Left colon (tissue), 2 donors: ENCODE results near the gene CACNG5. TPM values are rescaled to one million over a fixed set of nuclear protein-coding genes. Genes with fewer than 3 reads are reported as not detected.

ENCODE experiments used
- ATAC-seq: fragments of 200-7000 bp; cut with Tn5 transposase; one replicate; pipeline ENCODE4 v1.9.1; 2020; ENCODE audit warnings: mild to moderate bottlenecking, moderate library complexity
- DNase-seq, 2 donors: peaks; one replicate each; pipeline ENCODE4 v3.0.0-alpha.2; 2020
- intact Hi-C, 2 donors: fragments of 100-400 bp; cut with DNase I in 1 of 2; cut with micrococcal nuclease in 1 of 2; formaldehyde crosslinking; loops; one replicate each; pipeline versions ENCODE4 v1.11.2 to v1.14.0; 2022; cut with DNase I, micrococcal nuclease
- long read RNA-seq: library from polyadenylated mRNA; unstranded; transcript quantifications from one replicate; pipeline ENCODE4 v2.0.0, GENCODE V29; 2021
- total RNA-seq, 2 donors: library from RNA; stranded (reverse); fragmentation: NEBNext Ultra II Directional; extraction: Animal tissue kit (Norgen Biotek cat#: 25700); gene quantifications; one replicate each; pipeline ENCODE4 v1.2.1, GENCODE V29; 2021
- donor health status: DM: no; HTN: no; CAD: no.
- donor health status: DM: yes; HTN: yes; CAD: no.

CACNG5 gene, protein sequence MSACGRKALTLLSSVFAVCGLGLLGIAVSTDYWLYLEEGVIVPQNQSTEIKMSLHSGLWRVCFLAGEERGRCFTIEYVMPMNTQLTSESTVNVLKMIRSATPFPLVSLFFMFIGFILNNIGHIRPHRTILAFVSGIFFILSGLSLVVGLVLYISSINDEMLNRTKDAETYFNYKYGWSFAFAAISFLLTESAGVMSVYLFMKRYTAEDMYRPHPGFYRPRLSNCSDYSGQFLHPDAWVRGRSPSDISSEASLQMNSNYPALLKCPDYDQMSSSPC
- total RNA-seq: not detected
- long read RNA-seq: 0 reads

DNA sequence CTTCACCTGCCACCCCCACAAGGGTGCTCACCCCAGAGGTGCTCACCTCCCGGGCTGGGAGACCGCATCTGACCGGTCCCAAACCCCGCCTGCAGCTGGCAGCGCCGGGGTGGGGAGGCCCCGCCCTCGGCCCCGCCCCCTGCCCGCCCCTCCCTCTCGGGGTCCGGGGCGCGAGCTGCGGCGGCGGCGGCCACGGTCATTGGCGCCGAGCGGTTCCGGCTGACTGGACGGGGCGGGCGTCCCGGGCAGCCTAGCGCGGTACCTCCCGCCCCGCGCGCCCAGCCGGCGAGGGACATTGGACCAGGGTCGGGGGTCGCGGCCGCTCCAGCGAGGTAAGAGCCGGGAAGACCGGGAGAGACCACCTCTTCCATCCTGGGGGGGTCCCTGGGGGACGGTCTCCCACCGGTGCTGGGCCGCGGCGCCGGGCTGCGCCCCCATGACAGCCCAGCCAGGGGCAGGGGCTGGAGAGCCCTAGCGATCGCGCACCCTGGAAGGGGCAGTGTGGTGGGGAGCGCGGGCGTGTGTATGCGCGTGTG, at the start of gene CACNG5:
TSS of gene CACNG5 (plus strand) at position 199 of the 536 bp plus-strand sequence. CDS start 42,216 bp downstream, outside the sequence.
- ATAC-seq (peak; percentile 48), DNase-seq (no peak)
- intact Hi-C loops: no loop called here

DNA sequence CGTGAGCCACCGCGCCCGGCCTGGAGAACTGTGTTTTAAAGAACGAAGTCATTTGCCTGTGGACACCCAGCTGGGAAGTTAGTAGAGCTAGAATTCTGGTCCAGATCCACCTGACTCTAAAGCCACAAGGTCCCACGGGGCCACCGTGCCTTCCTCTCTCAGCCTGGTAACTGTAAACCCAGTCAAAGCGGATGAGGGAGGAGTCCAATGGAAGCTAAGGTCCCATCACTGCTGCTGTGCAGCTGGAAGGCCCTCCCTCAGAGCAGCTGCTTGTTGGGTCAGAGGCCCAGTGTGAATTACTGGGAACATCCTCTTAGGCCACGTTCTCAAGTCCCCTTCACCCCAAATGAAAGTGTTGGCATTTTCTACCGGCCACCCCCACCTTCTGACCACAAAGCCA, 48.8 kb upstream of the CACNG5 start:
- intact Hi-C loops: no loop called here
- ATAC-seq: no peak
- no peak for DNase-seq

DNA sequence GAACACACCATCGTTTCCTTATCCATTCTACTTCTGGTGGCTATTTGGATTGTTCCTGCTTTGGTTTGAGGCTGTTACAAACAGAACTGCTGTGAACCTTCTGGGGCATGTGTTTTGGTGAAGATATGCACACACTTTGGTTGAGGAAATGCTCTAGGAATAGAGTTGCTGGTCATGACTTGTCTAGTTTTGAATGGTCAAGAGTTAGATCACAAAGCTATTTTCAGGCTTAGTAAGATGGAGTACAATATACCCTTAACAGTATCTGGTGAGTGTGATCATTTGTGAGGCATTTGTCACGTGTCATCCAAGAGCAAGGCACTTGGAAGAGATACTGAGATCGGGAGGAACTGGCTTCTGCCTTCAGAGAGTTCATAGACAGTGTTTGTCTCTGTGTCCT, 47.0 kb upstream of the CACNG5 start:
- no peak for ATAC-seq
- no peak for DNase-seq
- intact Hi-C loops: no loop called here

DNA sequence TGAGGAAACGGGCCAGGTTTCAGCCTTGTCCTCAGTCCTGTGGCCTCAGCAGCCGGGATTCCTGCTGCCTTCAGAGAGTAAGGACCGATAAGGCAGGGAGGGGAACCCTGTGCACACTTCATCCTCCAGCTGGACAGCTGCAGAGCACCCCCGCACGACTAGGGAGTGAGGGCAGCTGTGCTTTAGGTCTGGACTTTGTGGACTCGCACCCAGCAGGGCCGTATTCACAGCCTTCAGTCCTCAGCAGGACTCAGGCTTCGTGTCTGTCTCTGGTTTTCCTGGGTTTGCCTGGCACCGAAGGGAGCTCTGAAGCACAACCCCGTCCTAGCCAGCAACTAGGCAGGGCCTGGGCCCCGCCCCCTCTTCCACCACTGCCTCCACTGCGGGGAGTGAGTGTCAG, 45.8 kb upstream of the CACNG5 start:
- DNase-seq (no peak), ATAC-seq (no peak)
- intact Hi-C loops: no loop called here

DNA sequence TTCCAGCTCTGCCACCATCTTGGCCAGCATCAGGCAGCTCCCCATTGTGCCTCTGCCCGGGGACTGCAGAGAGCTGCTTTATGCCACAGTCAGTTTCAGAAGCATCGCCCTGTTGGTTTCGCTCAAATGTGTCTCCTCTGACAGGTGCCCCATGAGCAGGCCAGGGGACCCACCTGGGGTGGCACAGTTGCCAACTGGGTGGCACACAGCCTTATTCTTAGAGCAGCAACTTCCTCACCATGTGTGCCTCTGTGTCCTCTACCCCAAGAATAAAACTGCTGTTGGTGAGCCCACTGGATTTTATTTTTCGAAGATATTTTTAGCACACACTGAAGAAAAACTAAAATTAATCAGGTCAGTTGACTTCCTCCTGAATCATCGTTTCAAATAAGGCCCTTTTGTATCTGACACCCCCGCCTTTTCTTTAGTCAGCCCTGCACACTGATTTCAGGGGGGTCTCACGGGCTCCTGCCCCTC, 44.9 kb upstream of the CACNG5 start:
- DNase-seq (no peak), ATAC-seq (no peak)
- intact Hi-C loops: no loop called here

DNA sequence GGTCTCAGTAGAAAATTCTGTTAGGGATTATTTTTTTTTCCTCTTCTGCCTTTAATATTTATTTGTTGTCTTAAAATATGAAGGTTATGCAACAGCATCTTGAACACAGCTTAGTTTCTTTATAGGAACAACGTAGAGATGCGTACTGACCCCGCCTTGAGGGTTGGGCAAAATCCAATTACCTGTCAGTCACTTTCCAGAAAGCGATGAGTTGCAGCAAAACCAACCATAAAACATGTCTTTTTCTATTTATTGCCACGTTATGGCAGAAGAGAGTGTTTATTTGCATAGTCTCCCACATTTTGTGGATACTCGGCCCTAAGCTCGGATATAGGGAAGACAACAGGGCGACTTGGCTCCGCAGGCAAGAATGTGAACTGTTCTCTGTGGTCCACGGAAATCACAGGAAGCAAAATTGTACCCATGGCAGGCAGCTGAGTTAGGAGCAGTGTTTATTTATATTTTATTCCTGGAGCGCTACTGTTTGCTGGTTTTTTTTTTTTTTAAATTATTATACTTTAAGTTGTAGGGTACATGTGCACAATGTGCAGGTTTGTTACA, 44.3 kb upstream of the CACNG5 start:
- intact Hi-C loops: no loop called here
- ATAC-seq (no peak), DNase-seq (no peak)

DNA sequence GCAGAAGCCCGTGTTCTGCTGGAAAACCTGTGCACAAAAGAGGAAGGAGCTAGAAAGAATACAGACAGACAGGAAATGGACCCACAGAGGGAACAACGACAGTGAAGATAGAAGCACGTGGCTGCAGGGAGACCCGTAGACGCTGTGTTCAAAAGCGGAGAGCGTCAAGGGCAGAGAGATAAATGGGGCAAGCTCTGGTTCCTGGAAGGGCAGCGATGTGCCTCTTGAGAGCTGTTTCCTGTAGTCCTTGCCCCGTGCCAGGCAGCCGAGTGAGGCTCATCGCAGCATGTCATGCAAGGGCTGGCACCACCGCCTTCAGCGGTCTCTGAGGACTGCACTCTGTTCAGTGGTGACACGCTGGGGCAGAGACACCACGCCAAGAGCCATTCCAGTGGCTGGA, 43.6 kb upstream of the CACNG5 start:
- intact Hi-C loops: no loop called here
- DNase-seq (no peak), ATAC-seq (no peak)

DNA sequence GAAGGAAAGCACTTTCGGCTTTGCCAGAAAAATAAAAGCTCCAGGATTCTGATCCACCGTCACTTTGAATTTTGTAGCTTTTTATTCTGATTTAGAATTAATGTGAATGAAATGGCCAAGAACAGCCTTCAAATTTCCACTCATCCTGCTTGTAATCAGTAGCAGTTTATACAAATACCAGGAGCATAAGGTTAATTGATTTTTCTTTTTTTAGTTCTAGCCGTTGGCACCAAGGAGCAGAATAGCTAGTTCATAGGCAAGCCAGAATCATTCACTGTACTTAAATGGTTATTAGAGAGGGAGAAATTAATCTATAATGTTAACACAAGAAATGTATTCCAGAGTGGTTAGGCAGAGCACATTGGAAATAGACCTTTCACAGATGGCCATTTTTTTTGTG, 41.1 kb upstream of the CACNG5 start:
- intact Hi-C loops: no loop called here
- DNase-seq (no peak), ATAC-seq (no peak)

DNA sequence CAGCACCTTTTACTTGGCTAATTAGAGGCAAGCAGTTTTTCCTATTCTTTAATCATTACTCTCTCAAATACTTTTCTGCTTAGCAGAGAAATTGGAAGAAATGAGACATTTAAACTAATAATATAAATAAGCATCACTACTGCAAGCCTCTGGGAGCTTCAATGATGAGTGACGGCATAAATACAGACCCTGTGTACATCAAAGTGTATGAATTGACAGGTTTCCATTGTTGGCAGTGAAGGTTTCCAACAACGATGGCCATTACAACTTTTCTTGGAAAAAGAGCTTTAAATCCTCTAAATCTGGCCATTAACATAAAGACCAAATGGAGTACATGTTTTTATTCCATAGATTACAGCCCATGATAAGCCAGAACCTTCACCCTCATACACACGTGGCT, 39.4 kb upstream of the CACNG5 start:
- intact Hi-C loops: no loop called here
- ATAC-seq (no peak), DNase-seq (no peak)

DNA sequence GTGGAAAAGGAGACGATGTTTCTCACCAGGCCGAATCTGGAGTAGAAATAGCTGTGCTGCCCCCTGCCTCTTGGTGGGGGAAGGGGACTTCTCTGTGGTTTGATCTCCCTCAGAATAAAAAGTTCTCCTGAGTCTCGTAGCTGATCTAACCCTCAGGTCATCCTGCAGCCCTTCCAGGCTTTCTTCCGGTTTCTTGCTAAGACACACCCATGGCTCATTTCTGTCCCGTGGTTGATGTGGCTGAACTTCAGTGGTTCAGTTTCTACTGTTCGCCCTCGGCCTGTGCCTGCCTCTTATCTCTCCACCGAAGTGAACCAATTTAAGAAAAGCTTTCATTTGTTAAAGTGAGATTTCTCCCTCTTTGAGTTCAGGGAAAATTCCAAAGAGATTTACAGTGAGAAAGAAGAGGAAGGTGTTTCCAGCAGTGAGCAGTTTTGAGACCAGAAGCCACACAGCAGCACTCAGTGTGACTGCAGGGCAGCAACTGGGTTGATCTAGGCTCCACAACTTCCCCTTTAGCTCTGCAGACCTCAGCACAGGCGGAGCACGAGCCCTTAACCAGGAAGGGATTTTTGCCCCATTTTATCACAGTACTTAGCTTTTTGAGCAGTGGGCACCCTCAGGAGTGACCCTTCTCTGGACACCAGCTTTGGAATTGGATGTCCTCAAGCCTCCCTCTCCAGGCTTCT, 34.9 kb upstream of the CACNG5 start:
- intact Hi-C loops: no loop called here
- no peak for ATAC-seq
- no peak for DNase-seq

DNA sequence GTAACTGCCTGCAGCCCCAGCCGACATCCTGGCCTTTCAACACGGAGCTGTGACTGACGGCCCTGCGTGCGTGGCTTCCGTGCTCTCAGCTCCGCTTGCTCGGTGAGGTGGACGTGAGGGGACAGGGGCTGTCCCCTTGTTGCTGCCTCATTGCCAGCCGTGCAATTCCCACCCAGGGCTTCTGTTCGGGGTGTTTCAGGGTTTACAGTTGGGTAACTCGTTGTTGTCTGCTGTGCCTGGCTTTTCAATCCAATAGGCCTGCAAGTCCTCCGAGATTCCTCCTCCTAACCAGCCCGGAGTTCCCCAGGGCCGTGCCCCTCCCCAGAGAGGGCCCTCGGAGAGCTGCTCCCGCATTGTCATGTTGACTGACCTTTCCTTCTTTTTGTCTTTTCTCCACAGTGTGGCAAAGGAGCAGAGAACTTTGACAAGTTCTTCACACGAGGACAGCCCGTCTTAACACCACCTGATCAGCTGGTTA, 31.4 kb upstream of the CACNG5 start:
- DNase-seq (no peak), ATAC-seq (no peak)
- intact Hi-C loops: no loop called here

DNA sequence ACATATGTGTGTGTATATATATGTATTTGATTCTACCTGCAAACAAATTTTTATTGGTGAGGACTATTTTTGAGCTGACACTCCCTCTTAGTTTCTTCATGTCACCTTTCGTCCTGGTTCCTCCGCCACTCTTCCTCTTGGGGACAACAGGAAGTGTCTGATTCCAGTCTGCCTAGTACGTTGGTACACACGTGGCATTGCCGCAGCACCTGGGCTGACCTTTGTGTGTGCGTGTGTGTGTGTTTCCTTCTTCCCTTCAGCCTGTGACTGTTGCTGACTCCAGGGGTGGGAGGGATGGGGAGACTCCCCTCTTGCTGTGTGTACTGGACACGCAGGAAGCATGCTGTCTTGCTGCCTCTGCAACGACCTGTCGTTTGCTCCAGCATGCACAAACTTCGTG, 29.4 kb upstream of the CACNG5 start:
- ATAC-seq (peak; percentile 77), DNase-seq (peak in 1 of 2 donors; percentile 36)
- intact Hi-C loops: no loop called here

DNA sequence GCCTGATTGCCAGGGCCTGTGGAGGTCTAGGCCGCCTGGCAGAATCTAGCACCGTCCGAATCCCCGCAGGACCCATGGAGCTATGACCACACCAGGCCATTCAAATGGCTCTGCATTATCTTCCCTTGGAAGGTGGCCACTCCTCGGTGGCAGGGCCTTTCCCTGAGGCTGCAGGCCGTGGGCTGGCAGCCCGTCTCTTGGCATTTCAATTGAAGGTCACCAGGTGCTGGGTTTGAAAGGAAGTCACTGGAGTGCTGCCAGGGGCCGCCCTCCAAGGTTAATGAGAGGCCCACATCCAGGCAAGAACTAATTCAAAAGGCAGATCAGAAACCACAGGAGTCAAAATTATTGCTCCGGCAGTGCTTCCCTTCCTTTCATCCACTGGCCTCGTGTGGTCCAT, 27.7 kb upstream of the CACNG5 start:
- intact Hi-C loops: no loop called here
- ATAC-seq: no peak
- DNase-seq: no peak

DNA sequence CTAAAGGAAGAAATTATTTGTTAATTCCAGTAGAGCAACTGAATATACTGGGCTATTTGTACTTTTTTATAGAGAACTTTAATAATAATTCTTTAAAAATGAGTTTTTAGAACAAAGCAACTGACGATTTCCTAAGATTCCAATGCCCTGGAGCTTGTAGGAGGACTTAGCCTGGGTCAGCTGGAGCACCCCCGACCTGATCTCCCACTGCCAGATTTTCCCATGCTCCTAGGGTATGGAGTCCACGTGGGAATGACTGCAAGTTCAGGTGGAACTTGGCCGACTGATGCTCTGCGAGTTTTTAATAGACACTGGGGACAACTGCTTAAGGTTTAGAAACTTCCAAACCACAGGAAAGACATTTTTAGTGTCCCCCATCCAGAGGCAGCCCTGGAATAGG, 25.5 kb upstream of the CACNG5 start:
- intact Hi-C loops: no loop called here
- DNase-seq (no peak), ATAC-seq (no peak)

DNA sequence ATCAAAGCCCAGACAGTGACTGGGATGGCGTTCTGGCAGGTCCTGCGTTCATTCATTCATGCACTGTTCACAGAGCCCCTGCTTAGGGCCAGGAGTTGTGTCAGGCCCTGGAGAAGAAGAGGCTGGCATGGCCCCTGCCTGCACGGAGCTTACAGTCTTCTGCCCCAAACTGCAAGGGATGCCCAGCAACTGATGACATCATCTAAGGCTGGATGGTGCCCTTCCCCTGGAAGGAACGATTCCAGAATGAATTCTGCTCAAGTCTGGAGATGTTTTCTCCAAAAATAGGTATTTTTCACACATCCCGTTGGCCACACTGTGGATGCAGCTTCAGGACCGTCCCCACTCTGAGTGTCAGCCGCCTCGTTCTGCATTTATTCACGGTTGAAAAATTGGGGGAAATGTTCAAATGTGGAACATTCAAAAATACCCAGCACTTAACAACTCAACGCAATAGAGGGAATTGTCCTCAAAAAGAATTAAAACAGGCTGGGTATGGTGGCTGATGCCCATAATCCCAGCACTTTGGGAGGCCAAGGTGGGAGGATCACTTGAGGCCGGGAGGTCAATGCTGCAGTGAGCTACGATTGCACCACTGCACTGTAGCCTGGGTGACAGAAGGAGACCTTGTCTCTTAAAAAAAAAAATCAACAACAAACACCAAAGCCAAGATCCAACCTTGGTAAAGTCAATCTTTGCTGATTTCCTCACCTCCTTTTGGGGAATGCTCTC, 23.8 kb upstream of the CACNG5 start:
- intact Hi-C loops: no loop called here
- no peak for DNase-seq
- no peak for ATAC-seq

DNA sequence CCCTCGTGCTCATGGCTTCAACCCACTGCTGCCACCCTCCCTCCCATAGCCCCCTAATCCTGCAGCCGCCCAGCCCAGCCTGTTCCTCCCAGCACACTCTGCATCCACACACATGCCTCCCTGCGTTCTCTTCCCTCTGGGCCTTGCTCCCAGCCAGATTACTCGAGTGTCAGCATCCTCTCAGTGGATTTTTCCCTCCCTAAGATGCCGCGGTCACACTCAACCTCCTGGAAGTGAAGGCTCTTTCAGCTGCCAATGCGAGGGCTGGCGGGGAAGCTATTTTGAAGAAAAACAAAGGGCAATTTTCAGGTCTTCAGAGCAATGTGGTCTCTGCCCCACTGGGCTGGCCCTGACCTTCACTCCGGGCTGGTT, 23.2 kb upstream of the CACNG5 start:
- intact Hi-C loops: no loop called here
- DNase-seq: no peak
- no peak for ATAC-seq

DNA sequence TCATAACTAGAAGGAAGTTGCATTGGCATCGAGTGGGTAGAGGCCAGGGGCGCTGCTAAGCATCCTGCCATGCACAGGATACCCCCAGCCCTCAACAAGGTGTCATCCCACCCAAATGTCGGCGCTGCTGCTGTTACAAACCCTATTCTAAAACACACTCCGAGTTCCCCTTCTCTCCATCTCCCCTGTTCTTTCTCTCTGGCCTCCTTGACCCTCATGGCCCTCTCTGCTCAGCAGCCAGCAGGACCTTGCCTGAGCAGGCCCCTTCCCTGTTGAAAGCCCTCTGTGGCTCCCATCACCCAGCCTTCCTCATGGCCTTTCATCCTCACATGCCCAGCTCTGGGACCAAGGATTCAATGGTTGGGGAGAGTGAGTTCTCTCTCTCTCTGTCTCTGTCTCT, 22.3 kb upstream of the CACNG5 start:
- ATAC-seq: no peak
- intact Hi-C loops: no loop called here
- no peak for DNase-seq

DNA sequence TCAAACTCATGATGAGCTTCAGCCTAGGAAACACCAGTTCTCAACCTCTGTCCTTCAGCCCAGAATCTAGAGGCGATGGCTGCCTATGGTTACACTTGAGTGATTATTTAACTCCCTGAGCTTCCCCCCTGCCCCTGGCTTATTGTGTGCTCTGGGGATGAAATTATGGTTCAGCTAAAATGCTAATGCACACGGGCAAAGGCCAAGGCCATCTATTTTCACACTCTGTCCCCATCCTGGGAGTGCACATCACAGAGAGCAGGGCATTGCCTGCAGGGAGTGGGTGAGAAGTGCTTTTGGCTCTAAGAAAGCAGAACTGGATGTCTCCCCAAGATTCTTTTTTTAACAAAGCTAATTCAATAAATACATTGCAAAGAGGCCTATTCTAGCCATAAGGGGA, 21.6 kb upstream of the CACNG5 start:
- ATAC-seq: no peak
- intact Hi-C loops: no loop called here
- DNase-seq: no peak

DNA sequence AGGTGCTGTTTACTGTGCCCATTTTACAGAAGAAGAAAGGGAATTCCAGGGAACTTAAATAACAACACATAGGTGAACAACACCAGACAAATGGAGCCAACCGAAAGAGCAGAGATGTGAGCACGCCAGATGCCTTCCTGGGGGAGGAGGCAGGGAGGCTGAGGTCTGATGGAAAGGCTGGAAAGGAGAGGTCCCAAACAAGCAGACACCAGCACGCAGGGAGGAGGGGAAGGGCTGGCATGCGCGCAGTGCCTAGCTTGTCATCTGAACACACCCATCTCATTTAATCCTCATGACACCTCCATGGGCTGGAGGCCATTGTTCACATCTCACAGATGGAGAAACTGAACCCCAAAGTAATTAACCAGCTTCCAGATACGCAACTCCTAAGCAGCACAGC, 20.9 kb upstream of the CACNG5 start:
- ATAC-seq (no peak), DNase-seq (no peak)
- intact Hi-C loops: no loop called here
